ENCODE data around the gene H6PD.

The H6PD gene

DNA sequence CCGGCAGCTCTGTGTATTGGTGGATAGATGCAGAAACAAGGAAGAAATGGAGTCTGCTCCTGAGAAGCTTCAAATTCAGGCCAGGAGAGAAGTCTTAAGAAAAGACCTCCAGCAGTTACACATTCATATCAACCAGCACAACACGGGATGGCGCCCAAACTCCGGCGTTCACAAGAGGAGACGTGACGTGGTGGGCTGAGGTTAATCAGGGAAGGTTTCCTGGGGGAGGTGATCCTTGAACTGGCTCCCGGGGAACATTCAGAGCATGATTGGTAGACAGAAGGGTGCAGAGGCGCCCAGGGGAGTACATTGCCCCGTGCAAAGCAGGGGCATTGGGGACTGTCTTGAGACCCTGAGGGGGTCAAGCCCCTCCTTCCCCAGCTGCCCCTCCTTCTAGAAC, 30.5 kb downstream of the H6PD start:
- Mint-ChIP-seq H3K27ac (no peak overlapping the region), H3K27me3 (no peaks in the 10 kb centered on the region), H3K36me3 (peaks cover 13 to 55% of the 10 kb centered on the region in 2 donors), H3K9me3 (no peaks in the 10 kb centered on the region), H3K4me1 (peaks cover 12% of the 10 kb centered on the region in 2 donors), H3K4me3 (no peak overlapping the region)
- no peak for ATAC-seq (replicated peaks)
- no peak for DNase-seq

DNA sequence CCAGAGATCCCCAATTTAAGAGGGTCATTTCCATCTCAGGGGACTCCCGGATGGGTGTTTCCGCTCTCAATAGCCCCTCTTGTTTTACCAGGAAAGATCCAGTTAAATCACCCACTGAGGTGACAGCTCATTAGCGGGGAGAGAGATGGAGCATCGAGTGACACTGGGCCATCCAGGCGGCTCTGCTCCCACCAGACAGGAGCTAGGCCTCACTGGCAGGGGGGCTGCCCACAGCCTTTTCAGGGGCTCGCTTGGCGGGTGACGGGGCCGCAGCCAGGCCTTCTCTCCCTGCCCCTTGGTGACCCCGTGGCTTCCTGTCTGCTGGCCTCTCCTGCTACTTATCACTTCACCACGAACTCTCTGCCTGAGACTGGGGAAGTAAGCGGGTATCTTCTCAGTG, 31.4 kb downstream of the H6PD start:
- Mint-ChIP-seq H3K27ac (no peak overlapping the region), H3K9me3 (no peaks in the 10 kb centered on the region), H3K4me3 (no peak overlapping the region), H3K27me3 (no peaks in the 10 kb centered on the region), H3K4me1 (peaks cover 3 to 6% of the 10 kb centered on the region in 2 donors), H3K36me3 (peaks cover 12 to 48% of the 10 kb centered on the region in 2 donors)
- no peak for ATAC-seq (replicated peaks)
- DNase-seq = no peak

DNA sequence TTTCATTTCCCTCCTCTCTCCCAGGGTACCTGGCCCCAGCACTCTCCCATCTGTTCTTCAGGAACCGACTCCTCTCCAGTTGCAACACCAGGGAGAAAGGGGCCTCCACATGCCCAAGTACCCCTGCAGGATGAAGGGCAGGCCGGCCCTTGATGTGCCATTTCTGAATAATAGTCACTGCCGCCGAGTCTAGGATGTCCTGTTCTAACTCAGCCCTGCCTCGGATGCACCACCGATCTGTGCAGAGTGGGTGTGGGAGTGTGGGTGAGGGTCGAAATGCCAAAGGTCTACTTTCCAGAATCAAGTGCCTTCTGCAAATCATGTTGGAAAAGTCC, 32.7 kb downstream of the H6PD start:
- DNase-seq (no peak), ATAC-seq (replicated peaks) (no peak)
- Mint-ChIP-seq H3K4me1 (peaks cover 0 to 5% of the 10 kb centered on the region in 2 donors), H3K27me3 (no peaks in the 10 kb centered on the region), H3K27ac (peak overlapping the region; percentile 87), H3K4me3 (no peak overlapping the region), H3K9me3 (no peaks in the 10 kb centered on the region), H3K36me3 (peaks cover 13 to 43% of the 10 kb centered on the region in 2 donors)

DNA sequence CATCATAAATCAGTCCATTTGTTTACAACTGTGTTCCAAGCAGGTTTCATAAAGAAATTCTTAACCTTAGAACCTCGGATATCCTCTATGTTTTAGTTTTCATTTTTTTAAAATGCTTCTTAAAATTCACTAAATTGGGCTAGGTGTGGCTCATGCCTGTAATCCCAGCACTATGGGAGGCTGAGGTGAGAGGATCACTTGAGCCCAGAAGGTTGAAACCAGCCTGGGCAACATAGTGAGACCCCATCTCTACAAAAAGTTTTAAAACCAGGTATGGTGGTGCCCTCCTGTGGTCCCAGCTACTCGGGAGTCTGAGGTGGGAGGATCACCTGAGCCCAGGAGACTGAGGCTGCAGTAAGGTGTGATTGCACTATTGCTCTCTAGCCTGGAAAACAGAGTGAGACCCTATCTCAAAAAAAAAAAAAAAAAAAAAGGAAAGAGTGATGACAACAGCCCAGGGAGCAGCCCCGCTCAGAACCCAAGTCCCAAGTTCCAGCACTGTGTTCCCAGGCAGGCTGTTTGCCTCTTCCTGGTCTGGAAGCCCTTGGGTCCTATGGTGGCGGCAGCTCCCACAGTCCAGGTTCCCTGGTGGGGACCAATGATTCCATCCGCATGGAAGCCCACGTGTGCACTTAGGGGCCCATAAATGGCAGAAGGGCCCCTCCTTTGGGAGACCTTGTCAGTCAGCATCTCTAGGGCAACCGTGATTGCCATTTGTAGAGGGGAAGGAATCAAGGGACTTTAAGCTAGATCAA, 33.4 kb downstream of the H6PD start:
- Mint-ChIP-seq H3K36me3 (peaks cover 13 to 42% of the 10 kb centered on the region in 2 donors), H3K27me3 (no peaks in the 10 kb centered on the region), H3K27ac (no peak overlapping the region), H3K9me3 (no peaks in the 10 kb centered on the region), H3K4me1 (peaks cover 0 to 5% of the 10 kb centered on the region in 2 donors), H3K4me3 (no peak overlapping the region)
- DNase-seq = no peak
- ATAC-seq (replicated peaks) = no peak

DNA sequence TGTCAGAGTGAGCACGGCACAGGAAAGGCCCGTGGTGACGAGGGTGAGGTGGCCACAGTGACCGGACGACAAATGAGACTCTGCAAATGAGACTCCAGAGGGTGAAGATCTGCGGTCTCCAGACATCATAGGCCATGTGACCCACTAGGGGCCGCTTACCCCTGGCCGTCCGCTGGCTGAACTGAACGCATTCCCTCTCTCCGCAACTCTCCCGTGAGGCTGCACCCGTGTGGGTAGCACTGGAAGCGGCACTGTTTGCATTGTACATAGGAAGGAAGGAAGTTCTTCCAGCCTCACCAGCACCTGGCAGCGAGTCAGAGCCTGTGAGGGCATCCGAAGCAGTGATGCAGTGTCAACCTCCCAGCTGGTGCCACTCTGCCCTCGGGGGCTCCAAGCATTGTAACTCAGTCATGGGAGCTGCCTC, 34.5 kb downstream of the H6PD start:
- Mint-ChIP-seq H3K27me3 (no peaks in the 10 kb centered on the region), H3K9me3 (no peaks in the 10 kb centered on the region), H3K4me1 (peaks cover 0 to 5% of the 10 kb centered on the region in 2 donors), H3K27ac (no peak overlapping the region), H3K4me3 (no peak overlapping the region), H3K36me3 (peaks cover 13 to 38% of the 10 kb centered on the region in 2 donors)
- ATAC-seq (replicated peaks) (no peak), DNase-seq (no peak)

DNA sequence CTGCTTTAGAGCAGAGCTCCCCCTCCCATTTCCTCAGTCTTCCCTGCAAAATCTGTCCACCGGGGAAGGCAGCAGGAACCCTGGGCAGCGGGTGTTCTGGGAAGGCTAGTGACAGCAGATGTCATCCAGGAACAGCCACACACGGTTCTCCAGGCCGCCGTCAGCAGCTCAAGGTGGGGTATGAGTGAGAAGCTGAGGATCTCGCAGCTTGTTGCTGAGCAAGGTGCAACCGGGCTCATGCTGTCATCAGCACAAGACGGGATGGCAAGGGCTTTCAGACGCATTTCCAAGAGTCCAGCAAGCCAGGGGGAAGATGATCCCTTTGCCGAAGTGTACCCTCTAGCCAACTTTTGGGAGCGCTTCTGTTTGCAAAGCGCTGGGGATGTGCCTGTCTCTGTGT, 35.1 kb downstream of the H6PD start:
- no peak for ATAC-seq (replicated peaks)
- no peaks in the 10 kb centered on the region for H3K27me3 Mint-ChIP-seq
- no peak overlapping the region for H3K4me3 Mint-ChIP-seq
- H3K4me1 Mint-ChIP-seq = peaks cover 0 to 5% of the 10 kb centered on the region in 2 donors
- no peak overlapping the region for H3K27ac Mint-ChIP-seq
- H3K9me3 Mint-ChIP-seq = no peaks in the 10 kb centered on the region
- DNase-seq = no peak
- peaks cover 10 to 32% of the 10 kb centered on the region in 2 donors for H3K36me3 Mint-ChIP-seq

DNA sequence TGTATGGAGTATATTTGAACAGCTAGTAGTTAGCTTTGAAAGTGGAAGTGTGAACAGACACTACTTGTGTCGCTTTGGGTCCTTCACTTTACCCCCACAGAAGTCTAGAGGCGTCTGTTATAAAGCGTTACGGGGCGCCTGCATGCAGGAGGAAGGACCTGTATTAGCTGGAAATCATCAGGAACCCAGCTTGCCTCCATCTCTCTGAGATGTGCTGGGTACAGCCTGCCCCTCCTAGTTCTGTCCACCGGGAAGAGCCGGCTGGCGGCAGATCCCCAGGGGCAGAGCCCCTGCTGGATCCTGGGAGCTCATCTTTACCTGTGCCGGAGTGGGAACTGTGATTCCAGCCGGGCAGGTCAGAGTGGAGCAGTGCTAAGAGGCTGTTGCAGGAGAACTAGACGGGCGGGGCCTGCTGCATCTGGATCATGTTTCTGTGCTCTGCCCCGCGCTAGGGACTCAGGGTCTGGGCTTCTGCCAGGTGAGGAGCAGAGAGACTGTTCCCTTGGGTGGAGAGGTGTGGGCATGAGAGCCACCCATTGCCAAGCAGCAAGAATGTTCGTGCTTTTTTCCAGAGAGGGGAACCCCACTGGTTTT, 35.8 kb downstream of the H6PD start:
- no peak for ATAC-seq (replicated peaks)
- Mint-ChIP-seq H3K27ac (no peak overlapping the region), H3K4me1 (peaks cover 5 to 10% of the 10 kb centered on the region in 2 donors), H3K27me3 (no peaks in the 10 kb centered on the region), H3K36me3 (peaks cover 9 to 29% of the 10 kb centered on the region in 2 donors), H3K9me3 (no peaks in the 10 kb centered on the region), H3K4me3 (no peak overlapping the region)
- no peak for DNase-seq

DNA sequence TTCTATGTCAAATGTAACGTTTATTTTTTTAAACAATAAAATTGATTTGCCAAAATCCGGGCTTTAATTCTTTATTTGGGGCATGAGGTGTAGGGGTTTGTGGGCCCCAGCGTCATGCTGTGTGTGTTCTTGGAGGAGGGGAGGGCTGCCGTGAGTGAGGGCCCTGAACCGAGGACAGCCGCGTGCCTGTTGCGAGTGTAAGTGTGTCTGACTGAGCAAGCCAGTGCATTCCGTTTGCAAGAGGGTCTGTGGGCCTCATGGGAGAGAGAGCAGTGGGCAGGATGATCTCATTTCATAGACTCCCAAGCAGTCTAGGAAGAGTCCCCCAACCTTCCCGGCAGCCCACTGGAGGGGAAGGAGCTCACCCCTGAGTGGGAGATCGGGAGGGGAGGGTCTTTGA, 36.7 kb downstream of the H6PD start:
- peaks cover 13 to 17% of the 10 kb centered on the region in 2 donors for H3K4me1 Mint-ChIP-seq
- H3K27ac Mint-ChIP-seq = peak overlapping the region; percentile 33
- H3K4me3 Mint-ChIP-seq = no peak overlapping the region
- H3K9me3 Mint-ChIP-seq = no peaks in the 10 kb centered on the region
- DNase-seq = no peak
- no peak for ATAC-seq (replicated peaks)
- H3K27me3 Mint-ChIP-seq = no peaks in the 10 kb centered on the region
- peaks cover 6 to 23% of the 10 kb centered on the region in 2 donors for H3K36me3 Mint-ChIP-seq

DNA sequence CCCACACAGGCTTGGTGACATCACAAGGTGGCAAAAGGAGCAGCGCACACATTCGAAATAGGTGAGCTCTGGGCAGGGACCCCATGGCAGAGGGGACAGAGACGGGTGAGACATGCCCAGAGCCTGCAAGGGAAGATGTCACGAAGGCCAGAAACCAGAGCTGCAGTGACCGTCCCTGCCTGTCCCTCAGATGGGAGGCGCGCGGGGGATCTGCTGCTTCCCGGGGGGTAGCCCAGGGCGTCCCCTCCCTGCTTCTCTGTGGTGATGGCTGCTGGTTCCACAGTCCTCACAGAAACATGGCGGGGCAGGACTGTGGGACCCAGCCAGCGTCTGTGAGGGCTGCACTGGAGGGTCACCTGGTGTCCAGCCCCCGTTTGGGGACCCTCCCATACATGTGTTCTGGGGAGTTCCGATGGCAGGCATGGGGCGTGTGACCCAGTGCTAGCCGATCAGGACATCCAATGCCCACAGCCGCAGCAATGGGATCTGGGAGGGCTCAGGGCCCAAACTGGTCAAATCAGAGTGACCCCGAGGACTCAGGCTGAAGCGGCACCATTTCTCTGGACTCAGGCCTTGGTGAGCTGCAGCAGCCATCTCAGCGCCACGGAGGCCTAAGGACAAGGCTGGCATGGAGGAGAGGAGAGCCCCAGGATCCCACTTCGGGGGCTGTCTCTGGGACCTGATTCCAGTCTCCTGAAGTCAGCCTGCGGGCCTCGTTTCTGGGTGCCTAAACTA, 37.5 kb downstream of the H6PD start:
- Mint-ChIP-seq H3K27ac (no peak overlapping the region), H3K9me3 (no peaks in the 10 kb centered on the region), H3K27me3 (no peaks in the 10 kb centered on the region), H3K4me1 (peaks cover 13 to 17% of the 10 kb centered on the region in 2 donors), H3K4me3 (no peak overlapping the region), H3K36me3 (peaks cover 8 to 25% of the 10 kb centered on the region in 2 donors)
- no peak for ATAC-seq (replicated peaks)
- no peak for DNase-seq

DNA sequence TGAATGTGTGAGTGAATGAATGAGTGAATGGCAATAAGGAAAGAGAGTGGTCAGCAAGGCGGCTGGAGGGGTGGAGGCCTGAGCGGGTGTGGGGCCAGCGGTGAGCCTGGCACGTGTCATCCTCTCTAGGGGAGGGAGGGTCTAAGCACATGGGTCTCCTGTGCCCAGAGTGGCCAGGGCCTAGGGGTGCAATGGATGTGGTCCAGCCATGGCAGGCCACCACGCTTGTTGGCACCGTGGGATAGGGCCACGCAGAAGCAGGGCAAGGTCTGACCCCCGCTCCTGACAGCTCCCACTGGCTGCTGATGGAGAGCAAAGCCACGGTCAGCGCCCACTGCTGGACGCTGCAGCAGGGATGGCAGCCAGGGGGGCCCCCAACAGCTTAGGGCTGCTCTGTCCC, 38.6 kb downstream of the H6PD start:
- Mint-ChIP-seq H3K27me3 (no peaks in the 10 kb centered on the region), H3K4me1 (peaks cover 13% of the 10 kb centered on the region in 2 donors), H3K36me3 (peaks cover 6 to 22% of the 10 kb centered on the region in 2 donors), H3K27ac (no peak overlapping the region), H3K4me3 (no peak overlapping the region), H3K9me3 (peaks cover 0 to 3% of the 10 kb centered on the region in 2 donors)
- no peak for ATAC-seq (replicated peaks)
- no peak for DNase-seq

DNA sequence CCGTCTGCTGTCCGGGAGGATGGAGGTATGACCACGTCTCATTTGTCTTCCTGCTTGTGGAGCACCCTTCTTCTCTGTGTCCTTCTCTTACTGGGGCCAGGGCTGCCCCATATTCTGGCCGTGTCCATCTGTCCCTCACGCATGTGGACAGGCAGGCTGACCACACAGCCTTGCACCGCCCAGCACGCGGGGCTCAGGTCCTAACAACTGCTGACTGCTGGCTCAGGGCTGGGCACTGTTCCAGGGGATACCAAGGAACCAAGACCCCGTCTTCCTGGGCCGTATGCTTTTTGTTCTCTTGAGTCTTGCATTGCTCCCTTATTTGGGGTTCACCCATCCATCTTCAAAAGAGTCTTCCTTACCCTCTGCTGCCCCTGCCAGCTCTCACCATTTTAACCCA, 40.6 kb downstream of the H6PD start:
- Mint-ChIP-seq H3K4me1 (peaks cover 15 to 18% of the 10 kb centered on the region in 2 donors), H3K27me3 (peaks cover 4 to 14% of the 10 kb centered on the region in 2 donors), H3K36me3 (peaks cover 6 to 13% of the 10 kb centered on the region in 2 donors), H3K9me3 (peaks cover 0 to 3% of the 10 kb centered on the region in 2 donors), H3K27ac (peak overlapping the region; percentile 52), H3K4me3 (no peak overlapping the region)
- ATAC-seq (replicated peaks) (no peak), DNase-seq (no peak)

DNA sequence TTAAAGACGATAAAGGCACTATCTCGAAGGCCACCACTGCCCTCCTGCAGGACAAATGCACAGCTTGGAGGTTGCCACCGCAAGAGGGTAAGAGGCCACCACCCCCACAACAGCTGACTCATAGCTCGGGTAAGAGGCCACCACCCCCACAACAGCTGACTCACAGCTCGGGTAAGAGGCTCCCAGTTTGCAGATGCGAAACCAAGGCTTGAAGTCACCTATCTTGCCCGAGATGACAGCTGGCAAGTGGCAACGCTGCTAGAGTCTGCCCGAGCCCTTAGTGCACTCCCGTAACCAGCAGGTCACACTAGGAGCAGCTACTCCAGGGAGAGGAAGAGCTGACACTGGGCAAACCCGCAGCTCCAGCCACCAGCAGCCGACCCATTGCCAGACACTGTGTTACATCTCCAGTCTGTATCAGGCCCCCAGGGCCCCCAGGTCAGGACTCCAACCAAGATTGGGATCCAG, 41.0 kb downstream of the H6PD start:
- no peak overlapping the region for H3K4me3 Mint-ChIP-seq
- ATAC-seq (replicated peaks) = peak; percentile 92 to 96
- peaks cover 6 to 13% of the 10 kb centered on the region in 2 donors for H3K36me3 Mint-ChIP-seq
- H3K27ac Mint-ChIP-seq = peak overlapping the region; percentile 52
- DNase-seq = peak; percentile 58
- peaks cover 18 to 22% of the 10 kb centered on the region in 2 donors for H3K4me1 Mint-ChIP-seq
- H3K9me3 Mint-ChIP-seq = peaks cover 0 to 3% of the 10 kb centered on the region in 2 donors
- peaks cover 8 to 18% of the 10 kb centered on the region in 2 donors for H3K27me3 Mint-ChIP-seq

DNA sequence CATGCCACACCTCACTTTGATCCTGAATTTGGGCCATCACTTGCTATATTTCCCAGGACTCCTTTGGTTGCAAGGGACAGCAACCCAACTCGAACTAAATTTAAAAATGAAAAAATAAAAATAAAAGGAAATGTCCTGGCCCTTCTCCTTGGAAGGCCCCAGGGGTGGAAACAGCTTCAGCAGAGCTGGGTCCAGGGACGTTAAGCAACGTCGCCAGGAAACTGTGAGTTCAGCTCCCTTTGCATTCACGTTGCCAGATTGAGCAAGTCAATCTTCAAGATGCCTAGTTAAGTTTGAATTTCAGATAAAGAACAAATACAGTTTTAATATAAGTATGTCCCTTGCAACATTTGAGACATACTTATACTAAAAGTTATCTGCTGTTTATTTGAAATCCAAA, 43.5 kb downstream of the H6PD start:
- DNase-seq (no peak), ATAC-seq (replicated peaks) (no peak)
- Mint-ChIP-seq H3K36me3 (peaks cover 2 to 9% of the 10 kb centered on the region in 2 donors), H3K9me3 (peaks cover 0 to 3% of the 10 kb centered on the region in 2 donors), H3K4me3 (no peak overlapping the region), H3K4me1 (peaks cover 22 to 29% of the 10 kb centered on the region in 2 donors), H3K27ac (no peak overlapping the region), H3K27me3 (peaks cover 20 to 33% of the 10 kb centered on the region in 2 donors)

DNA sequence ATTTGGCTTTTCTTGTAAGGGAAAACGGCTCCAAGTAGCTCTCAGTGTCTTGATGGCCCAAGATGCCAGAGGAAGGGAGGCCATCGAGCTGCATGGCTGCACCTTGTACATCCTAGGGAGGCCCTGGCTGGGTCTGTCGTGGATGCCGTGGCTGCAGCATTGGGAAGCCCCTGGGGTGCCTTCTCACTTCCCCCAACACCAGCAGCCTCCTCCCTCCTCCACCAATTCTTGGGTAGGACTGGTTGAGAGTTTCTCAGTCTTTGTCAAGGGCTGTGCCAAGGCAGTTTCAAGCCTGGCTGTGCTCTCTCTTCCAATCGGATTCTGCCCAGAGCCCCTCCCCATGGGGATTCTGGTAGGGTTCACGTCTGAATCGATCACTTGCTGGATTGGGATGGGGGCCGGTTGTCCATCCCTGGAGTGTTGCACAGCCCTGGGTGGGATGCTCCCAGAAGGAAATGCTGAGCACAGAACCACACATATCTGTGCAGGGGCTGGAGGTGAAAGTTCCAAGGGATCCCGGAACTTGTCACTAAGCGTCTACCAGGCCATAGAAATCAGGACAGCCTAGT, 44.1 kb downstream of the H6PD start:
- H3K36me3 Mint-ChIP-seq = peaks cover 2 to 9% of the 10 kb centered on the region in 2 donors
- H3K4me1 Mint-ChIP-seq = peaks cover 22 to 29% of the 10 kb centered on the region in 2 donors

More for the DNA sequence above, 44.1 kb downstream of the H6PD start:
- no peak overlapping the region for H3K27ac Mint-ChIP-seq
- ATAC-seq (replicated peaks) = no peak
- DNase-seq = no peak
- H3K27me3 Mint-ChIP-seq = peaks cover 20 to 33% of the 10 kb centered on the region in 2 donors
- peaks cover 0 to 3% of the 10 kb centered on the region in 2 donors for H3K9me3 Mint-ChIP-seq
- H3K4me3 Mint-ChIP-seq = no peak overlapping the region
